OCI-LY1 (cell line): ENCODE measurements around the gene IQSEC1.

Experiments
- H2AFZ ChIP-seq: fragments of 200-600 bp; sonication (generic), shearing (Covaris generic); 2 replicates; pipeline ENCODE4 v1.6.0; 2014; ENCODE audit warnings: antibody characterized with exemption, mild to moderate bottlenecking, low read length
- H3F3A ChIP-seq: fragments of 200-600 bp; sonication (generic), shearing (Covaris generic); 2 replicates; pipeline ENCODE4 v1.6.0; 2014; ENCODE audit warnings: mild to moderate bottlenecking, antibody characterized with exemption, low read length, moderate library complexity; ENCODE audit not compliant: insufficient read depth
- H3K27ac ChIP-seq: fragments of 200-600 bp; sonication (generic); 2 replicates; pipeline ENCODE4 v1.5.1; 2014; ENCODE audit warnings: low read length, mixed run types, mild to moderate bottlenecking, low read depth; ENCODE audit not compliant: poor library complexity, severe bottlenecking
- H3K27me3 ChIP-seq: fragments of 200-600 bp; sonication (generic); 2 replicates; pipeline ENCODE4 v1.6.0; 2014; ENCODE audit warnings: antibody characterized with exemption, mild to moderate bottlenecking, low read length, moderate library complexity; ENCODE audit not compliant: insufficient read depth
- H3K36me3 ChIP-seq: fragments of 200-600 bp; sonication (generic); 2 replicates; pipeline ENCODE4 v1.6.1; 2014; ENCODE audit warnings: mild to moderate bottlenecking, antibody characterized with exemption, low read length, moderate library complexity, mixed read lengths; ENCODE audit not compliant: insufficient read depth
- H3K4me1 ChIP-seq: fragments of 200-600 bp; sonication (generic); 2 replicates; pipeline ENCODE4 v1.5.1; 2014; ENCODE audit warnings: mild to moderate bottlenecking, low read length, moderate library complexity; ENCODE audit not compliant: insufficient read depth, severe bottlenecking
- H3K4me2 ChIP-seq: fragments of 200-600 bp; sonication (generic), shearing (Covaris generic); 2 replicates; pipeline ENCODE4 v1.6.1; 2014; ENCODE audit warnings: low read length
- H3K4me3 ChIP-seq: fragments of 200-600 bp; sonication (generic); 2 replicates; pipeline ENCODE4 v1.5.1; 2014; ENCODE audit warnings: low read length, low read depth, mild to moderate bottlenecking, mixed read lengths; ENCODE audit not compliant: poor library complexity, severe bottlenecking
- H3K79me2 ChIP-seq: fragments of 200-600 bp; shearing (Covaris generic); 2 replicates; pipeline ENCODE4 v1.6.1; 2016; ENCODE audit warnings: mixed run types, low read length, mixed read lengths; ENCODE audit not compliant: insufficient read depth
- H3K9ac ChIP-seq: fragments of 200-600 bp; sonication (generic), shearing (Covaris generic); 2 replicates; pipeline ENCODE4 v1.6.1; 2014; ENCODE audit warnings: mild to moderate bottlenecking, low read length, mixed read lengths
- H3K9me2 ChIP-seq: fragments of 200-600 bp; sonication (generic), shearing (Covaris generic); 2 replicates; pipeline ENCODE4 v1.6.1; 2014; ENCODE audit warnings: low read depth, mild to moderate bottlenecking, low read length, mixed read lengths
- H3K9me3 ChIP-seq: fragments of 200-600 bp; shearing (Covaris generic); 2 replicates; pipeline ENCODE4 v1.6.1; 2014; ENCODE audit warnings: low read length, mixed read lengths
- H4K20me1 ChIP-seq: fragments of 200-600 bp; sonication (generic), shearing (Covaris generic); 2 replicates; pipeline ENCODE4 v1.6.0; 2016; ENCODE audit warnings: mild to moderate bottlenecking, low read length; ENCODE audit not compliant: insufficient read depth
- CTCF ChIP-seq: fragments of 200-600 bp; sonication (generic), shearing (Covaris generic); IDR thresholded peaks from 2 replicates; pipeline ENCODE4 v1.5.1; 2017; ENCODE audit warnings: mild to moderate bottlenecking, antibody characterized with exemption, low read length, moderate library complexity, mixed read lengths
- EZH2 ChIP-seq: fragments of 200-600 bp; sonication (generic), shearing (Covaris generic); IDR thresholded peaks from 2 replicates; pipeline ENCODE4 v1.8.0; 2017; ENCODE audit warnings: borderline replicate concordance, mixed run types, mild to moderate bottlenecking, antibody characterized with exemption, low read length, moderate library complexity, mixed read lengths

The IQSEC1 gene

GRCh38 chr3:13106308-13107001, 33.2 kb upstream of the IQSEC1 start:
- Histone ChIP-seq H3K4me2 (no peak overlapping the region), H4K20me1 (no peaks in the 10 kb centered on the region), H3K9ac (no peak overlapping the region), H3F3A (no peaks in the 10 kb centered on the region), H3K4me1 (peaks cover 8% of the 10 kb centered on the region), H3K4me3 (no peak overlapping the region), H3K79me2 (no peaks in the 10 kb centered on the region), H3K9me3 (no peaks in the 10 kb centered on the region), H3K27me3 (peaks cover 14% of the 10 kb centered on the region), H2AFZ (no peak overlapping the region), H3K9me2 (no peaks in the 10 kb centered on the region), H3K27ac (no peak overlapping the region), H3K36me3 (no peaks in the 10 kb centered on the region)
- TF ChIP-seq CTCF = no peak
- TF ChIP-seq EZH2 = no peak

GRCh38 chr3:13105896-13106250, 32.6 kb upstream of the IQSEC1 start:
- Histone ChIP-seq H3K9me2 (no peaks in the 10 kb centered on the region), H4K20me1 (no peaks in the 10 kb centered on the region), H3K27me3 (peaks cover 14% of the 10 kb centered on the region; the same call in 1 of the 2 replicates), H3K36me3 (no peaks in the 10 kb centered on the region), H3F3A (no peaks in the 10 kb centered on the region), H3K4me2 (no peak overlapping the region), H3K4me1 (peaks cover 4% of the 10 kb centered on the region), H3K27ac (no peak overlapping the region), H3K9ac (no peak overlapping the region), H3K9me3 (no peaks in the 10 kb centered on the region), H2AFZ (no peak overlapping the region), H3K4me3 (no peak overlapping the region), H3K79me2 (no peaks in the 10 kb centered on the region)
- TF ChIP-seq EZH2 (no peak), CTCF (no peak)

- Histone ChIP-seq H3K27ac (no peak overlapping the region), H3K27me3 (peaks cover 14% of the 10 kb centered on the region; the same call in 1 of the 2 replicates), H3K9ac (no peak overlapping the region), H3K36me3 (no peaks in the 10 kb centered on the region), H3K79me2 (no peaks in the 10 kb centered on the region), H3K9me2 (no peaks in the 10 kb centered on the region), H4K20me1 (no peaks in the 10 kb centered on the region), H3K4me2 (no peak overlapping the region), H2AFZ (no peak overlapping the region), H3K4me3 (no peak overlapping the region), H3K4me1 (no peaks in the 10 kb centered on the region), H3F3A (no peaks in the 10 kb centered on the region), H3K9me3 (no peaks in the 10 kb centered on the region)
- TF ChIP-seq EZH2 = no peak
- no peak for TF ChIP-seq CTCF
Observed at GRCh38 chr3:13105181-13105895, 32.1 kb upstream of the IQSEC1 start.
